GM18526 (cell line): Measurements from ENCODE around the gene UQCR10.

Source experiments
- POLR2A ChIP-seq: IDR thresholded peaks from 3 replicates; pipeline ENCODE4 v1.6.1; 2011; ENCODE audit not compliant: insufficient read length; ENCODE audit errors: extremely low read depth

Gene UQCR10

DNA sequence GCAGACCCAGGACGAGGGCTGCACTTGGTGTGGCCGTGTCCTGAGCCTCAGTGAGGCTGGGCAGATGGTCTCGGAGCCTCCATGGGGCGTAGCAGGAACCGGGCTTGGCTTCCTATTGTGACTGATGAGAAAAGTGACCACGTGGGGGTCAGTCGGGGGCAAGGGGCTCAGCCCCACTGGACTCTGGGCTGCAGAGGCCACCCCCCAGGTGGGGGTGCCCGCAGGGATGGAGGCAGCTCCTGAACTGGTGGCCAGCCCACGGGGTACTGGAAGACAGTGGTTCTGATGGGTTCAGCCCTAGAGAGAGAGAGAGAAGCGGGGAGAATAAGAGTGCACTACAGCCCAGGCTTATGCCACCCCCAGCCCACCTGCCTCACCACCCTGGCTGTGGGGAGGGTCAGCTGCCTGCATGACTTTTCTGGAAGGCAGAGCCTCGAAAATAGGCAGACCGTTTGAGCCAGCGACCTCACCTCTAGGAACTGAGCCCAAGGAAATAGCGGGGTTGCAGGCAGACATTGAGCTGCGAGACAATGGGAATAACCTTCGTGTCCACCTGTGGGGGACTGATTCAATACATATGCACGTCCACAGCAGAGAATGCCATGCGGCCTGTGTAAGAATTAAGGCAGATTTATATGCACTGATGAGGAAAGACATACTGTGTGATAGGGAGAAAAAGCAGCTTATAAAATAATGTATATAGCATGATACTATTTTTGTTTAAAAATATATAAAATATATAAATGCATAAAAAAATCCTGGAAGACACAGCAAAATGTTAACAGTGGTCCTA lies 35.9 kb upstream of the UQCR10 start:
- TF ChIP-seq POLR2A, result no peak

DNA sequence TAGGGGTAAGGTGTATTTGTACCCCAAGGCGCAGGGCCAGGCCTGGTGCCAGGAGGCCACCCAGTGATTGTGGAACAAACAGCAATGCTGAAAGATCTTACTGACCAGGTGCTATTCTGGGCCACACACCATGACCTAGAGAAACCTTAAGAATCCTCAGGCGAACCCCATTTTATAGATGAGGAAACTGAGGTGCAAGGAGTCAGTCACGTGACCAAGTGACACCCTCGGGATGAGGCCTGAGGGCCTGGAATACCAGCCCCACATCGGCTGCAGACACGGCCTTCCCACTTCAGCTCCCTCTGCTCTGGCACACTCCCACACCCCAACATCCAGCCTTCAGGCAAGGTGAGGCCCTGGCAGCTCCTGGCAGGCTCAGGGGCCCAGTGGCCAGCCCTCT lies 34.3 kb upstream of the UQCR10 start:
- TF ChIP-seq POLR2A, result no peak

DNA sequence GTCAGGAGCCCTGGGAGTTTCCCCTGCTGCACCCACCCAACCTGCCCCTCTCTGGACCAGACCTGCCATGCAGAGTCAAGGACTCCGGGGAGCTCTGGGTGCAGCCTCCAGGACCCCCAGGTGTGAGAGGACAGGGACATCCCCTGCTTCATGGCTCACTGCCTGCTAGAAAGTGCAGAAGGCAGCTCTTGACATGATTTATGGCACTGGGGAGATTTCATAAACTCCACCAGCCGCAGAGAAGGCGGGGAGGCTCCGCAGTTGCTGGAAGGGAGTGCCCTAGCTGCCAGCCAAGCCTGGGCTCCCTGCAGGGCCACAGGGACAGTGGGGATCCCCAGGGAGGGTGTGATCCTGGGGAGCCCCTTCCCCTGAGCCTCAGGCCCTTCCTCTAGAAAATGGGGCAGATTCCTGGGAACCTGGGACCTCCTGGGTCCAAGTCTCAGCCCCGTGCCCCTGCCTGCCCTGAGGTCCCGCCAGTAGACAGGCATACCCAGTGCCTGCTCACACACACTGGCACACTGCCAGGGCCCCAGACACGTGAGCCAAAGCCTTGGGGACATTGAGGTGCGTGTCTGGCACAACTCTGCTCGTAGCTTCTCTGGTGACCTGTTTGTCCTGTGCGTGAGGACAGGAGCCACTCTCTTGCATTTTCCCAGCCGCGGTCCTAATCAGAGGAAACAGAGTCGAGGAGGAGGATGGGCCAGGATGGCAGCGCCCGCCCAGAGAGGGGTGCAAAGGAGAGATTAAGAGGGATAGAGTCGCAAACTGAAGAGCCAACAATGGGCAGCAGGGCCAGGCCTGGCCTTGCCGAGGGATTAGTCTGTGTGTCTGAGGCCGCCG lies 33.6 kb upstream of the UQCR10 start:
- TF ChIP-seq POLR2A, result no peak

DNA sequence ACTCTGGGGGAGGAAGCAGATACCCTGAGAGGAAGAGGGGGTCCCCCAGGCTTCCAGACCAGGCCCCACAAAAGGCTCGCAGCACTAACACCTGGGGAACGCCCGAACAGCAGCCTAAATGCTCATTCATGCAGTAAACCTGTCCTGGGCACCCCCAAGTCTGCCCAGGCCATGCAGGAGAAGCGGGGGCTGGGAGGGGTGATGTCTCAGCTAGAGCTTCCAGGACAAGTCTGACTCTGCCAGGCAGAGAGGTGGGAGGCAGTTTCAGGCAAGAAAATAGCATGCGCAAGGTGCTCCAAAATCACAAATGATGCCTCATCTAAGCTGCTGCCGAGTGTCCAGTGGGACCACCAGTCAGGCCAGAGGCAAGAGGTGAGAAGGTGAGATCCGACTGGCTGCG lies 32.8 kb upstream of the UQCR10 start:
- no peak for TF ChIP-seq POLR2A

DNA sequence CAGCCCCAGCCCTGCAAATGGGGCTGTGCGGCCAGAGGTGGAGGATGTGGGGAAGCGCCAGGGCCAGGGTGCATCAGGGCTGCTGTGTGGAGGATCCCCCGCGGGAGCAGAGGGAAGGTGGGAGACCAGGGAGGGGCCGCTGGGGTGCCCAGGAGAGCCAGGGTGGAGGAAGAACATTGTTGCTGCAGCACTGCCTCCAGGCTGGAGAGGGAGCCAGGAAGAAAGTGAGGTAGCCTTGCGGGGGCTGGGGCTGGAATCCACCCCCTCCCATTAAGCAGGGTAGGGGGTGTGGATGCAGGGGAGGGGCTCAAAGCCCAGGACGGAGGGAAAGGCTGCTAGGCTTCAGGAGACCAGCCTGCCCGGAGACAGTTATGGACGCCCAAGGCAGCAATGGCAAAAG lies 32.3 kb upstream of the UQCR10 start:
- no peak for TF ChIP-seq POLR2A

DNA sequence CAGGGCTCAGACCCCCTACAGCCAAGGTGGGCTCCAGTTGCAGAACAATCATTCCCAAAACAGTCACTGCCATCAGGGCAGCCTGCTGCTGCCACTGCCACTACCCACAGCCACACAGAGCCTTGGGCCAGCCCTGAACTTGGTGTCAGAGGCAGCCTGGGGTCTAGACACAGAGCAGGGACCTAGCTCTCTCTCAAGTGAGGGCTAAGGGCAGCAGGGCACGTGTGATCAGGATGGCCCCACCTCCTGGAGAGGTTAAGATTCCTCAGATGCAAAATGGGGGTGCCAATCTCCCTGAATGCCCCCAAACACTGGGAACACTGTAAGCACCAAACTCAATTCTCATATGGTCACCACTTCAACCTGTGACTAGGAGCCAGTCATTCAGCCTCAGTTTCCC lies 31.8 kb upstream of the UQCR10 start:
- TF ChIP-seq POLR2A, result no peak

DNA sequence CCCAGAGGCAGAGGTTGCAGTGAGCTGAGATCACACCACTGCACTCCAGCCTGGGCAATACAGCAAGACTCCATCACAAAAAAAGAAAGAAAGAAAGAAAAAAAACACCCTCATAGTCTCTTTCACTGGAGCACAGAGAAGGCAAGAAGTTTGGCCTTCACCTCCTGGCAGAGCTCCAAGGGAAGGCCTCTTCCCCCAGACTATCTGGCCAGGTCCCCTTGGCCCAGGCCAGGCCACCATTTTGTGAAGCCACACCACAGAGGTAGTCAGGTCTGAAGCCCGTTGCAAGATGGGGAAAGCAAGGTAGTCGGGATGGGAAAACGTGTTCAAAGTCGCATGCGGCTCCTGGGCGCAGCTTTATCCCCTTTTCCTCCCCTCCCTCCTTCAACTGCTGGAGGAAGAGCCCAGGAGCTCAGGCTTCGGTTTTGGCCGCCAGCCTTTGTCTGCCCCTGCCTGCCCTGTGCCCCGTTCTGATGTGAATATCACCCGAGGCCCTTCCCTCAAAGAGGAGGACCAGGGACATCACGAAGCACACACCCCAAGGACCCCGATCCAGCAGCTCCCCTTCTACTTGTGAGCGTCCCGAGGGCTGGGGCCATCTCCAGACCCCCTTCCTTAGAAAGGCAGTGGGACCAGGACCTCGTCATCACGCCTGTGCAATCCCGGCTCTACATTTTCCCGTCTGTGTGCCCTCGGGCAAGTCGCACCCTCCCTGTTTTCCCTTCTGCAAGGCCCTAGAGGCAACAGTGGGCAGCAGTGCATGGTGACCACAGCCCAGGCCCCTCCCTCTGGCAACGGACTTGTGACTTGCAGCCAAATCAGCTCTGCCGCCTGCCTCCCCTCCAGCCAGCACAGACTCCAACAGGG lies 29.7 kb upstream of the UQCR10 start:
- no peak for TF ChIP-seq POLR2A

DNA sequence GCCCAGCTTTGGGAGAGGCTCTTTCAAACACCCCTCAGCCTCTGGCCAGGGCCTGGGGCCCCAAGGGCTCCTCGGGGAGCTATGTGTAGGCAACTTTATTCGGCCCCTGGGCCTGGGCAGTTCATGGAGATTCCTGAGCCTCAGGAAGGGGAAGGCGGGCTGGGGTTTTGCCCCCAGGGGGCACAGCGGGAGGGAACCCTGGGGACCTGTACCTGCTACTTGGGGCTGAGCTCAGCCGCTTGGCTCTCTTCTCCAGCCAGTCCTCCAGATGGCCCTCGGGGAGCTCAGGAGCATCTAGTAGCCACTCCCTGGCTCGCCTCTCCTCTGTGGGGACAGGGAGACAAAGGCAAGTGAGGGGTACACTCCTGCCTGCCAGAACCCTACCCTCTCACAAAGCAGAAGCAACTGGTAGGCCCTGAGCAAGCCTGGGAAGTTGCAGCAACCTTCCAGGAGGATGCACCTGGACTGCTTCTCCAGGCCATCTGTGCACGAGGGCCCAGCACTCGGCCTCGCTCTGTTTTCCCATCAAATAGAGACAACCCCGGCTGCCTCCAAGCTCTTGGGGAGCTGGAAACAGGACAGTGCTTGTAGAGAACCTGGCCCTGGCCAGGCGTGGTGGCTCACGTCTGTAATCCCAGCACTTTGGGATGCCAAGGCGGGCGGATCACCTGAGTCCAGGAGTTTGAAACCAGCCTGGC lies 28.9 kb upstream of the UQCR10 start:
- TF ChIP-seq POLR2A, result no peak

DNA sequence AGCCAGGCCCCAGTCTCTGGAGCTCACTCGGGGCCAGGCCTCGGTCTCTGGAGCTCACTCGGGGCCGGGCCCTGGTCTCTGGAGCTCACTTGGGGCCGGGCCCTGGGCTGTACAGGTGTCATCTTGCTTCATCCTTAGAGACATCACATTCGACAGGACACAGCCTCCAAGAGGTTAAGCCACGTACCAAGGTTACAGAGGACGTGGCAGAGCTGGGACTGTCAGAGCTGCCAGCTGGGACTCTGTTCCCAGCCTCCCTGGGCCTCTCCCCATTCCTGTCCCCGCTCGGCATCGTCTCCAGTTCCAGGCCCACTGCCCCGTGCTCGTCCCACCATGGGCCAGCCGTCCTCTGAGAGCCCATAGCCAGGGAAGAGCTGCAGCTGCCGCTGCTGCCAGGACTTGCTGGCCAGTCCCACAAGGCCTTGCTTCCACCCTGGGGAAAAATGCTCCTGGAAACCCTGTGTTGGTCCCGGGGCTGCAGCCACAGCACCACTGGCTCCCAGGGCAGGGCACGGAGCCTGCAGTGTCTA lies 27.8 kb upstream of the UQCR10 start:
- no peak for TF ChIP-seq POLR2A

DNA sequence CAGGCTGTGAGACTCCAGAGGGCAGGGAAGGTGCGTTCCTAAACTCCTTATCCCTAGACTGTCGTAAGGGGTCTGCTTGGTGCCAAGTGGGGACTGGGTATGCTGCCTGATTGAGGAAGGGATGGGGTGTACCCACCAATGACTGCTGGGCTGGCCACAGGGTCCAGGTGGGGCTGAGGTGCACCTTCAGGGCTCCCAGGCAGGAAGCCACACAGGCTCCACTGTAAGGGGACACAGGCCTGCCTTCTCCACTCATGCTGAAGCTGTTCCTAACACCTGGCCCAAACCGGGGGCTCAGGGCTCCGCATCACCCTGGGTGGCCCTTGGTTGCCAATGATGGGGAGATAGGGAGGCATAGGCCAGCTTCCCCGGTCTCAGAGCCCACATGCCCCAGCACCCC lies 27.0 kb upstream of the UQCR10 start:
- no peak for TF ChIP-seq POLR2A

DNA sequence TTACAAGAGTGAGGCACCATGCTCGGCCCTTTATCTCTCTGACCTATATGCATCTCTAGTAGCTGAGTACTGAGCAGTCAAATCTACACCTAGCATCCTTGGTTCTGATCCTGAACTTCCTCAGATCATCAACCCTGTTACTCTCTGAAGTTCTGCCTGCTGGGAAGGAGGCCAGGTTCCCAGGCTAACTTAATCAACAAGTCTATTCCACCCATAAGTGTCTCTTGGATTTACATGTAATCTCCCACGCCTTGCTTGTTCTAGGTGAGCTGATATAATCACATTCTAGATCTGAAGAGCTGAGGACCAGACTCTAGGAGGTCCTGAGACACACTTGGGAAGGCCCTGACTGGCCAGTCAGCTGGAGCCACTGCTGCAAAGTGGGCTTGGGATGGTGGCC lies 25.2 kb upstream of the UQCR10 start:
- no peak for TF ChIP-seq POLR2A

DNA sequence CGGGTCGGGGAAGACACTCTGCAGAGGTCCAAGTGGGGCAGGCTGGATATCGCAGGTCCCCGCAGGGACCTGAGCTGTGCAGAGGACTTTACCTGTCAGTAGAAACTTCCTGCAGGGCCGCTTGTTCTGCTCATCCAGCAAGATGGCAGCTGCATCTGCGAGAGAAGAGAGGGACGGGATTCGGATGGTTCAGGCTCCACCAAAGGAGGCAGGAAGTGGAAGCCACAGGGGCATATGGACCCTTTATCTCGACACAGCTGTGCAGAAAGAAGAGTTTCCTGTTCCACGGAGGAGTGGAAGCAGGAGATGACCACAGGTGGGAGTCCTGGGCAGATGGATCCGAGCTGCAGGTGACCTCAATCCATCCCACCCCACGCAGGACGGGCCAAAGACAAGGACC lies 24.8 kb upstream of the UQCR10 start:
- TF ChIP-seq POLR2A, result no peak

DNA sequence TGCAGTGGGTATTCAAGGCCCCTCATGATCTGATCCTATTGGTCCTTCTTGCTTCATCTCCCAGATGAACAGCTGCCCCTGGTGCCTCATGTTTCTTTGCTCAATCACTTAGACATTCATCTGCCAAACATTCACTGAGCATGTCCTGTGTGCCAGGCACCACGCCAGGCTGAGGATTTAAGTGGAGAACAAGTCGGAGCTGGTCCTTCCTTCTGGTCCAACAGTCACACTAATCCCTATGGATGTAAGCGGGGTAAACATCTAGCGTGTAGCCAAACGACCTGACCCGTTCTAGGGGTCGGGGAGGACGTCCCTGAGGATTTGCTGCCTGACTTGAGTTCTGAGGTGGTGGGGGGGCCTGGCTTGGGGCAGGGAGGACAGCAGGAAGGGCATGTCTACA lies 22.3 kb upstream of the UQCR10 start:
- TF ChIP-seq POLR2A, result no peak

DNA sequence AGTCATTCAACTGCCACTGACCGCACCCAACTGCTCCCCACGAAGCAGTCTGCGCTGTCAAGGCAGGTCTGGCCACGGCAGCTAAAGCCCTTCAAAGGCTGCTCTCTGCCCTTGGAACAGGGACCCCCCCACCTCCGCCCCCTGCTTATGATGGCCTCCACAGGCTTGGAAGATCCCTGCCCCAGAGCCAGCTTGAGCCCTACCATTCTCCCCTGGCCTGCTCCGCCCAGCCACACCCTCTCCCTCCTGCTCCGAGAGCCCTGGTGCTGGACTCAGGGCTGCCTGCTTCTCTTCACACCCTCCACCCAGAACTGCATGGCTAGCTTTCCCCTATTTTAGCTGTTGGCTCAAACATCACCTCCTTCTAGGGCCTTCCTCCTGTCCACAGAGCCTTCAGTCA lies 19.3 kb upstream of the UQCR10 start:
- no peak for TF ChIP-seq POLR2A

DNA sequence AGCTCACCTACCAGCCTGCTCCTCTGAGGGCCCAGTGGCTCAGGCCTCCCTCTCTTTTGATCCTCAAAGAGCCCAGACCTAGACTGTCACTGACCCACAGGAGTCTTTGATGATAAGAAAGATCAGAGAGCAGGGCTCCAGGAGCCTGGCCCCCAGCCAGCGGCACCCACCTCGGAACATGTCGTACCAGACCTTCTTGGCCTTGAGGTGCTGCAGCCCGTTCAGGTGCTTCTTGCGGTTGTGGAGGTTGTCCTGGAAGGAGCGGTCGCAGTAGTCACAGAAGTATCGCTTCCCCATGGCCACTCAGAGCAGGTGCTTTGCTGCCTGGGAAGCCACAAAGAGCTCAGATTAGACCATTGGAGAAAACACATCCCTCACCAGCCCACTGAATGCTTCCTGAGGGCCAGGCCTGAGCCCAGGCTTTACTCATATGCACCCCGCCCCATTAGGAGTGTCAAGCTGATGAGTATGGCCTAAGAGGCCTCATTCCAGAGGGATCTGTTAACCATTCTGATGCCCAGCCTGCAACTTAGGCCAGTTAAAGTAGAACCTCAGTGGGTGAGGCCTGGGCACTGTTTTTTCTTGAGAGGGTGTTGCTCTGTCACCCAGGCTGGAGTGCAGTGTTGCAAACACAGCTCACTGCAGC lies 18.8 kb upstream of the UQCR10 start:
- no peak for TF ChIP-seq POLR2A

DNA sequence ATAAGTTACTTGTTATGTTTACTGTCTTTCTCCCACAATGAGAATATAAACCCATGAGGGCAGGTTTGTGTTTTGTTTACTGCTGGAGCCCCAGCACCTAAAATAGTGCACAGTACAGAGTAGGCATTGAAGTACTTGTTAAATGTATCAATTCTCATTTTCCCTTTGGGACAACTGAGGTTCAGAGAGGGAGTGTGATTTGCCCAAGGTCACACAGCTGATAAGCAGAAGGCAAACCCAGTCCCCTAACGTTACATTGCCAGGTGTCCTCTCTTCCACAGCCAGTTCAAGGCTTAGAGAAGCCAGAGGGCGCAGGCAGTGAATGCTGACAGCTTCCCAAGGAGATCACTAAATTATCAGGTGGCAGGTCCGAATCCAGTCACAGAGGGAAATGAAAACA lies 17.1 kb upstream of the UQCR10 start:
- TF ChIP-seq POLR2A, result no peak
